Activated CD8-positive, alpha-beta memory T cell treated with anti-CD3 and anti-CD28 coated beads, Interleukin-2, amount 10 ng/mL, durations not matched to agents 7 days and 5 days (primary cell): ENCODE data around the gene POLR2H. TPM values are rescaled to one million over a fixed set of nuclear protein-coding genes. Genes with fewer than 3 reads are reported as not detected.

ENCODE experiments used
- ATAC-seq: fragments of 150-1000 bp; cut with Tn5 transposase; one replicate; pipeline ENCODE4 v1.10.0; 2021; ENCODE audit warnings: moderate library complexity
- CTCF ChIA-PET: fragments of 350-600 bp; sonication (Branson Sonifier 250); formaldehyde crosslinking; loops from one replicate; lab custom pipeline; 2021; ENCODE audit warnings: antibody characterized with exemption; lab: Charles Lee
- DNase-seq: peaks from one replicate; pipeline ENCODE4 v3.0.0-alpha.2; 2020
- H3K27ac Mint-ChIP-seq: one replicate; pipeline ENCODE4 v1.8.0; 2021; ENCODE audit warnings: mild to moderate bottlenecking, mixed read lengths
- H3K27me3 Mint-ChIP-seq: one replicate; pipeline ENCODE4 v1.8.0; 2021; ENCODE audit warnings: mixed read lengths
- H3K36me3 Mint-ChIP-seq: one replicate; pipeline ENCODE4 v1.8.0; 2021; ENCODE audit warnings: mild to moderate bottlenecking, mixed read lengths
- H3K4me1 Mint-ChIP-seq: one replicate; pipeline ENCODE4 v1.8.0; 2021; ENCODE audit warnings: mixed read lengths
- H3K4me3 Mint-ChIP-seq: one replicate; pipeline ENCODE4 v1.8.0; 2021; ENCODE audit warnings: mild to moderate bottlenecking, moderate library complexity, mixed read lengths
- H3K9me3 Mint-ChIP-seq: one replicate; pipeline ENCODE4 v1.8.0; 2022; ENCODE audit warnings: low read depth, mixed read lengths
- total RNA-seq, 2 experiments: library from RNA; stranded (reverse); gene quantifications; one replicate each; pipeline ENCODE4 v1.2.3, GENCODE V29; 2021

The POLR2H gene
- total RNA-seq, 2 experiments from 2014 or later, result 84.3 to 104 TPM

GRCh38 chr3:184383033-184383740 is 21.7 kb downstream of the POLR2H start:
- ATAC-seq (no peak), DNase-seq (no peak)
- H3K27ac Mint-ChIP-seq, result no peak overlapping the region
- H3K9me3 Mint-ChIP-seq, result no peaks in the 10 kb centered on the region
- H3K36me3 Mint-ChIP-seq, result no peaks in the 10 kb centered on the region
- peaks cover 4% of the 10 kb centered on the region for H3K4me1 Mint-ChIP-seq
- peaks cover 42% of the 10 kb centered on the region for H3K27me3 Mint-ChIP-seq
- no peak overlapping the region for H3K4me3 Mint-ChIP-seq
- CTCF ChIA-PET, result interaction anchor here (0.7 to 3.1 kb wide), 2 partner anchors 12 to 78 kb away, joined by 4 to 21 read pairs; no protein-coding TSS in a partner anchor

GRCh38 chr3:184384342-184384741 is 22.8 kb downstream of the POLR2H start:
- Mint-ChIP-seq H3K36me3 (no peaks in the 10 kb centered on the region), H3K27me3 (peaks cover 35% of the 10 kb centered on the region), H3K4me1 (peaks cover 4% of the 10 kb centered on the region), H3K4me3 (no peak overlapping the region), H3K9me3 (no peaks in the 10 kb centered on the region), H3K27ac (no peak overlapping the region)
- CTCF ChIA-PET, result interaction anchor here (3.1 kb wide), 1 partner anchor 13 kb away, joined by 21 read pairs; no protein-coding TSS in a partner anchor
- DNase-seq (no peak), ATAC-seq (no peak)

- no peak for DNase-seq
- Mint-ChIP-seq H3K27me3 (peaks cover 32% of the 10 kb centered on the region), H3K9me3 (no peaks in the 10 kb centered on the region), H3K27ac (no peak overlapping the region), H3K36me3 (no peaks in the 10 kb centered on the region), H3K4me1 (peaks cover 4% of the 10 kb centered on the region), H3K4me3 (no peak overlapping the region)
- ATAC-seq, result no peak
- CTCF ChIA-PET, result interaction anchor here (0.8 to 3.1 kb wide), 4 partner anchors 13 to 31 kb away, joined by 3 to 21 read pairs (median 3); no protein-coding TSS in a partner anchor
Measured at GRCh38 chr3:184384856-184385422, 23.4 kb downstream of the POLR2H start.

- DNase-seq (no peak), ATAC-seq (no peak)
- CTCF ChIA-PET, result interaction anchor here (0.8 to 3.1 kb wide), 3 partner anchors 15 to 32 kb away, joined by 3 to 21 read pairs (median 3); no protein-coding TSS in a partner anchor
- Mint-ChIP-seq H3K9me3 (no peaks in the 10 kb centered on the region), H3K36me3 (no peaks in the 10 kb centered on the region), H3K27ac (no peak overlapping the region), H3K4me1 (no peaks in the 10 kb centered on the region), H3K27me3 (peaks cover 33% of the 10 kb centered on the region), H3K4me3 (no peak overlapping the region)
Measured at GRCh38 chr3:184386047-184386806, 24.7 kb downstream of the POLR2H start.

- Mint-ChIP-seq H3K4me1 (no peaks in the 10 kb centered on the region), H3K27me3 (peaks cover 25% of the 10 kb centered on the region), H3K4me3 (no peak overlapping the region), H3K9me3 (no peaks in the 10 kb centered on the region), H3K27ac (no peak overlapping the region), H3K36me3 (no peaks in the 10 kb centered on the region)
- no peak for DNase-seq
- CTCF ChIA-PET, result interaction anchor here (1.0 kb wide), 1 partner anchor 154 kb away, joined by 4 read pairs; no protein-coding TSS in a partner anchor
- no peak for ATAC-seq
Measured at GRCh38 chr3:184387174-184387714, 25.7 kb downstream of the POLR2H start.

- Mint-ChIP-seq H3K27ac (no peak overlapping the region), H3K27me3 (peaks cover 14% of the 10 kb centered on the region), H3K4me1 (no peaks in the 10 kb centered on the region), H3K4me3 (no peak overlapping the region), H3K36me3 (no peaks in the 10 kb centered on the region), H3K9me3 (no peaks in the 10 kb centered on the region)
- CTCF ChIA-PET, result interaction anchor here (1.4 kb wide), 1 partner anchor 17 kb away, joined by 4 read pairs; no protein-coding TSS in a partner anchor
- ATAC-seq (no peak), DNase-seq (no peak)
Measured at GRCh38 chr3:184388164-184388935, 26.8 kb downstream of the POLR2H start.

- Mint-ChIP-seq H3K4me3 (no peak overlapping the region), H3K27me3 (peaks cover 13% of the 10 kb centered on the region), H3K36me3 (no peaks in the 10 kb centered on the region), H3K9me3 (no peaks in the 10 kb centered on the region), H3K4me1 (no peaks in the 10 kb centered on the region), H3K27ac (no peak overlapping the region)
- CTCF ChIA-PET, result interaction anchor here (1.4 kb wide), 1 partner anchor 17 kb away, joined by 4 read pairs; no protein-coding TSS in a partner anchor
- DNase-seq (no peak), ATAC-seq (no peak)
Measured at GRCh38 chr3:184388936-184389230, 27.4 kb downstream of the POLR2H start.

- Mint-ChIP-seq H3K4me1 (no peaks in the 10 kb centered on the region), H3K4me3 (no peak overlapping the region), H3K27ac (no peak overlapping the region), H3K36me3 (no peaks in the 10 kb centered on the region), H3K27me3 (peaks cover 13% of the 10 kb centered on the region), H3K9me3 (no peaks in the 10 kb centered on the region)
- CTCF ChIA-PET, result interaction anchor here (1.4 kb wide), 1 partner anchor 18 kb away, joined by 4 read pairs; no protein-coding TSS in a partner anchor
- ATAC-seq, result no peak
- no peak for DNase-seq
Measured at GRCh38 chr3:184389384-184389783, 27.9 kb downstream of the POLR2H start.

- CTCF ChIA-PET, result interaction anchor here (1.4 kb wide), 1 partner anchor 18 kb away, joined by 4 read pairs; no protein-coding TSS in a partner anchor
- H3K27ac Mint-ChIP-seq, result no peak overlapping the region
- DNase-seq, result no peak
- ATAC-seq, result no peak
- no peak overlapping the region for H3K4me3 Mint-ChIP-seq
- no peaks in the 10 kb centered on the region for H3K36me3 Mint-ChIP-seq
- no peaks in the 10 kb centered on the region for H3K9me3 Mint-ChIP-seq
- no peaks in the 10 kb centered on the region for H3K4me1 Mint-ChIP-seq
- peaks cover 16% of the 10 kb centered on the region for H3K27me3 Mint-ChIP-seq
Measured at GRCh38 chr3:184389935-184390528, 28.5 kb downstream of the POLR2H start.

- Mint-ChIP-seq H3K36me3 (no peaks in the 10 kb centered on the region), H3K27ac (no peak overlapping the region), H3K27me3 (peaks cover 21% of the 10 kb centered on the region), H3K4me3 (no peak overlapping the region), H3K4me1 (no peaks in the 10 kb centered on the region), H3K9me3 (no peaks in the 10 kb centered on the region)
- ATAC-seq (no peak), DNase-seq (no peak)
- CTCF ChIA-PET, result interaction anchor here (1.2 kb wide), 1 partner anchor 20 kb away, joined by 4 read pairs; no protein-coding TSS in a partner anchor
Measured at GRCh38 chr3:184391266-184391665, 29.8 kb downstream of the POLR2H start.

- peaks cover 26% of the 10 kb centered on the region for H3K27me3 Mint-ChIP-seq
- H3K4me3 Mint-ChIP-seq, result no peak overlapping the region
- DNase-seq (no peak), ATAC-seq (no peak)
- CTCF ChIA-PET, result interaction anchor here (2.1 kb wide), 1 partner anchor 23 kb away, joined by 6 read pairs; no protein-coding TSS in a partner anchor
- no peaks in the 10 kb centered on the region for H3K9me3 Mint-ChIP-seq
- no peak overlapping the region for H3K27ac Mint-ChIP-seq
- H3K36me3 Mint-ChIP-seq, result no peaks in the 10 kb centered on the region
- no peaks in the 10 kb centered on the region for H3K4me1 Mint-ChIP-seq
Measured at GRCh38 chr3:184395320-184395660, 33.8 kb downstream of the POLR2H start.

GRCh38 chr3:184399410-184399809 is 37.9 kb downstream of the POLR2H start:
- peaks cover 41% of the 10 kb centered on the region for H3K27me3 Mint-ChIP-seq
- CTCF ChIA-PET, result no interaction called here
- no peak for ATAC-seq

More at GRCh38 chr3:184399410-184399809, 37.9 kb downstream of the POLR2H start:
- H3K9me3 Mint-ChIP-seq, result no peaks in the 10 kb centered on the region
- H3K4me3 Mint-ChIP-seq, result no peak overlapping the region
- no peaks in the 10 kb centered on the region for H3K36me3 Mint-ChIP-seq
- H3K27ac Mint-ChIP-seq, result no peak overlapping the region
- no peak for DNase-seq
- no peaks in the 10 kb centered on the region for H3K4me1 Mint-ChIP-seq
